OCI-LY7 (cell line): Measurements from ENCODE around the gene RAD50.

Source experiments
- CTCF ChIP-seq: fragments of 200-600 bp; sonication (generic); conservative IDR thresholded peaks from 2 replicates; pipeline ENCODE4 v1.5.1; 2014; ENCODE audit warnings: mild to moderate bottlenecking, antibody characterized with exemption, low read length, moderate library complexity, mixed read lengths
- EZH2phosphoT487 ChIP-seq: fragments of 200-600 bp; sonication (generic); IDR thresholded peaks from 2 replicates; pipeline ENCODE4 v1.6.1; 2018; ENCODE audit warnings: low read depth, borderline replicate concordance, mild to moderate bottlenecking, mixed run types, antibody characterized with exemption, low read length, moderate library complexity, mixed read lengths

DNA sequence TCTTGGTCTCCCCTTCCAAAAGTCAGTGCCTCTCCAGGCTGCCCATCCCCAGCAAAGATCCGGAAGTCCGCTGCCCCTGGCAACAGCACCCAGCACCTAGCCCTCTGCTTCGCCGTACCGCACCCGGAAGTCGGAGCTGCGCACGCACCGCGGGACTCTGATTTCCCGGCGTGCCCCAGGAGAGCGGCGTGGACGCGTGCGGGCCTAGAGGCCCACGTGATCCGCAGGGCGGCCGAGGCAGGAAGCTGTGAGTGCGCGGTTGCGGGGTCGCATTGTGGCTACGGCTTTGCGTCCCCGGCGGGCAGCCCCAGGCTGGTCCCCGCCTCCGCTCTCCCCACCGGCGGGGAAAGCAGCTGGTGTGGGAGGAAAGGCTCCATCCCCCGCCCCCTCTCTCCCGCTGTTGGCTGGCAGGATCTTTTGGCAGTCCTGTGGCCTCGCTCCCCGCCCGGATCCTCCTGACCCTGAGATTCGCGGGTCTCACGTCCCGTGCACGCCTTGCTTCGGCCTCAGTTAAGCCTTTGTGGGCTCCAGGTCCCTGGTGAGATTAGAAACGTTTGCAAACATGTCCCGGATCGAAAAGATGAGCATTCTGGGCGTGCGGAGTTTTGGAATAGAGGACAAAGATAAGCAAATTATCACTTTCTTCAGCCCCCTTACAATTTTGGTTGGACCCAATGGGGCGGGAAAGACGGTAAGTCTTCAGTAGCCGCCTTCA, at the start of gene RAD50:
- TF ChIP-seq CTCF (no peak), EZH2phosphoT487 (no peak)
